AG20443 (cell line): ENCODE results near the gene CLIP2.

ENCODE experiments used
- DNase-seq: peaks from one replicate; pipeline ENCODE4 v3.0.0; 2012; ENCODE audit warnings: low spot score, mixed read lengths

Gene CLIP2

DNA sequence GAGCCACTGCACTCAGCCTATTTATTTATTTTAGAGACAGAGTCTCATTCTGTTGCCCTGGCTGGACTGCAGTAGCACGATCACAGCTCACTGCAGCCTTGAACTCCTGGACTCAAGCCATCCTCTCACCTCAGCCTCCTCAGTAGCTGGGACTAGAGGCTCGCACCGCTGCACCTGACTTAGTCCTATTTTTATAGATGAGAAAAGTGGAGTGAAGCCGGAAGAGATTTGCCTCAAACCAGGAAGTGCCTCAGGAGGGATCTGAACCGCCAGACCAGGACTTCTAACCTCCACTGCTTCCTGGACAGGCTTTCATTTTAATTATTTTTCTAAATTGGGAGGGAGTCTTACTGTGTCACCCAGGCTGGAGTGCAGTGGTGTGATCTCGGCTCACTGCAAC lies 17.5 kb upstream of the CLIP2 start:
- no peak for DNase-seq

GRCh38 chr7:74272305-74273038 lies 16.7 kb upstream of the CLIP2 start:
- peak; percentile 92 for DNase-seq

DNA sequence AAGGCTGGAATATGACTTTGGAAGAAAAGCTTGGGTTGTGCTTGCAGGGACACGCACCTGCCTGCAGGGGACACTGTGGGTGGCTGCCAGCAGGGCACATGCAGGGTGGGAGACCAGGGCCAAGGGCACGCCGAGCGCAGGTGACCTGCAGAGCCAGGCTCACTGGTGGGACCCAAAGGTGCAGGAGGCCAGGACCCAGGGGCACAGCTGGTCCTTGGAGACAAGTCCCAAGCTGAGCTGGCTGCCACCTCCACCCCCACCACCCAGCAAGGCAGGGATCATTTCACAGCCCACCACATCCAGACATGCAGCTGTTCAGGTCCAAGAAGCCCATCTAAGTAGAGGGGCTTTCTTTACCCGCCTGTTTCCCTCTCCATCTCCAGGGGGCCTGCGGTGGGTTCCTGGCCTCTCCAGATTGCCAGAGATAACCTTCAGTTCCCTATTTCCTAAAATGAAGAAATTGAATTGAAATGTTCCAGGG lies 13.8 kb upstream of the CLIP2 start:
- DNase-seq: no peak

DNA sequence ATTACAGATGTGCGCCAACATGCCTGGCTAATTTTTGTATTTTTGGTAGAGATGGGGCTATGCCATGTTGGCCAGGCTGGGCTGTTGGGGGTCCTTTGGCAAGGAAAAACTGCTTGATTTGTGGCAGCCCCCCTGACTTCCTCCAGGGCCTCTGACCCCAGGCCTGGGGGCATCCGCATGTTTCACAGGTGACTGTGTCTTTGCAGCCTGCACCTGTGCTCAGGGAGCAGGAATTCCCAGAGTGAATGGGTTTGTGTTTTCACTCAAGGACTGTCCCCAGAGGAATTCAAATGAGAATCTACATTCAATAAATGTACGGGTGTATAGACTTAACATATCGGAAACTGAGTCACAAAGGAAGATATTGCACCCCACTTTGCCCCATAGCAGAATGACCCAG lies 11.6 kb upstream of the CLIP2 start:
- DNase-seq: no peak

GRCh38 chr7:74280985-74281384 lies 8.2 kb upstream of the CLIP2 start:
- no peak for DNase-seq

DNA sequence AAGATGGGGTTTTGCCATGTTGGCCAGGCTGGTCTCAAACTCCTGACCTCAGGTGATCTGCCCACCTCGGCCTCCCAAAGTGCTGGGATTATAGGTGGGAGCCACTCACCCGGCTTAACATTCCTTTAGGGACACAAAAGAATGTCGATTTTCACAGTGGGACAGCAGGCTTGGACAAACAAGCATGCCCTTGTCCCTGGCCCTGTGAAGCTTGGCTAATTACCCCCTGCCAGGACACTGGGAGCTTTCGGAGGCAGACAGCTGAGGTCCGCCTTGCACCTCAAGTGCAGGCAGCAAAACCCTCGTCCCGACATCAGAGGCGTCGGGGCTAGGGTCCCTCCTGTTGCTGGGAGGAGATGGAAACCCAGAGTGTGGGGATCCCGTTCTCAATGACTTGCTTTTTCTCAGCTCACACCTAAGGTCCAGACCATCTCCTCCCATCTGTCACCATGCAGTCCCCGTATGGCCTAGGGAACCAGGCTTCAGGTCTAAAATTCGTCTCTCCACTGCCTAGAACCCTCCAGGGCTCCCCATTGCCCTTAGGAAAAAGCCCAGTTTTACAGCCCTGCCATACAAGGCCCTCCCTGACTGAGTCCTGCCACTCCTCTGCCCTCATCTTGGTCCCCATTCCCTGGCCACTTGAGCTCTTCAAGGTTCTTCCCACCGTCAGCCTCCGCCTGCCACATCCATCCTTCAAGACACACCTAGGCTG lies 6.3 kb upstream of the CLIP2 start:
- no peak for DNase-seq

DNA sequence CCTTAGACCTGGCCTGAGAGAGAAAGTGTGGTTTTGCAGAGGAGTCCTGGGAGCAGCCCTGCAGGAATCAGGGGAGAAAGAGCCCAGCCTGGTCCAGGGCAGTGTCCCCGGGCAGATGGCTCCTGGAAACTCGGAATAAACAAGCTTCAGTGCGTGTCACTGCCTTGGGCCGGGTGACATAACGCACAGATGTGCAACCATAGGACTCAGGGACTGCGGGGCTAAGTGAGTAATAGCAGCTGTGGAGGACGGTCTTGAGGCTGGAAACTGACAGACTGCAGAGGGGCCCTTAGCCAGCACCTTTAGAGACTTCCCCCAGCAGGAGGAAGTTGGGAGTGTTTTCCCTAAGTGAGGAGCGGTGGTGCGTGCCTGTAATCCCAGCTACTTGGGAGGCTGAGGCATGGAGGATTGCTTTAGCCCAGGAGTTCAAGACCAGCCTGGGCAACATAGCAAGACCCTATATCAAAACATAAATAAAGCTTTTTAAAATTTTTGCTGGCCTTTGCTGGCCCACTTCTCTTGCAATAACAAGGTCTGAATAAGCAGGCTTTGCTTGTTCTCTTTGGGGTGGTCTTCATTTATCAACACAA lies 5.3 kb upstream of the CLIP2 start:
- DNase-seq: no peak

DNA sequence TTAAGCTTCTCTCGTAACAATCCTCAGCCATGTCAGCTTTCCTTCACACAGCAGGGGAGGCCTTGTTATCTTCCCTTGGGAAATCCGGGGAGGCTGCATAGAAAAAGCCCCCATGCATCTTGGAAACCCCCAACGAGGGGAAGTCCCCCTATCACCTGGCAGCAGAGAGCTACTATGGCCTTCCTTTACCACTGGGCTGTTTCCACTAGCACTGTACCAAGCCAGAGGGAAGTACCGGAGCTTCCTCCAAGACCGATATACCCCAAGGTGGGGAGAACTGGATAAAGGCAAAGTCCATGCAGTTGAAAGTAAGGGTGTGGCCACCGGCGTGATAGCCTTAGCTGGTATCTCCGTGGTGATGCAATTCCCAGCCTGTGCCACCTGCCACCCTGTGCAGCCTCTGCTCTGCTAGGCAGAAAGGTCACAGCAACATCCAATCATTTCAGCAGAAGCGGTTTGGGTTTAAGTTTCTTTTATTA lies 4.4 kb upstream of the CLIP2 start:
- no peak for DNase-seq

DNA sequence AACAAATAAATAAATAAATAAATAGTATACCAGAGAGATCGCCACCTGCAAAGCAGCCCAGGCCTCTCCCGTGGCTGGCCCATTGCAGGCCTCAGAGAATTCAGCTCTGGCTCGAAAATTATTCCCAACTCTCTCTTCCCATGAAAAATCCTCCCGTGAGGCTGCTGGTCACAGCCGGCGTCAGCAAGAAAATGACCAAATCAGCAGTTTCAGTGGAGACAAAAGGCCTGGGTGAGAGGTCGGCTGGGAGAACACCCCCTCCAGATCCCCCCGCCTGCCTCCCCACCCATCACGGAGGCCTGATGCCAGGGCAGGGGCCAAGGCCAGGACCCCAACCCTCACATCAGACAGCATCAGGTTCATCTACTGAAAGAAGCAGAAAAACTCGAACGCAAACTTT lies 3.1 kb upstream of the CLIP2 start:
- no peak for DNase-seq

DNA sequence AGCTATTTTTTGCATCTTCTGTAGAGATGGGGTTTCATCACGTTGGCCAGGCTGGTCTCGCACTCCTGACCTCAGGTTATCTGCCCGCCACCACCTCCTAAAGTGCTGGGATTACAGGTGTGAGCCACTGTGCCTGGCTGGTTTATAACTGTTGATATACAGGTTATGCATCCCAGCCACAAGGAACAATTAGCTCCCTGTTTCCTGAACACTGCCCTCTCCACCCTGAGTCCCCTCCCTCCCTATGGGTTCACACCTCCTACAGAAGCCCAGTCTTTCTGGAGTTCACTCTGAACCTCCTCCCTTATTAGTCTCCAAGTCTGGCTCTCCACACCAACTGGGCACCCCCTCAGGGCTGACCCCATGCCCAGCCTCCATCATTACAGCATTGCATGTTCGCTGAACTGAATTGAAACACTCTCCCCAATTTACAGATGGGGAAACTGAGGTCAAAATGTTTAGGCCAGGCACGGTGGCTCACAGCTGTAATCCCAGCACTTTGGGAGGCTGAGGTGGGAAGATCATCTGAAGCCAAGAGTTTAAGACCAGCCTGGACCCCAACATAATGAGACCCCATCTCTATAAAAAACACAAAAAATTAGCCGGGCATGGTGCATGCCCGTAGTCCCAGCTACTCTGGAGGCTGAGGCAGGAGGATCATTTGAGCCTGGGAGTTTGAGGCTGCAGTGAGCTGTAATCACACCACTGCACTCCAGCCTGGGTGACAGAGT lies 1.7 kb upstream of the CLIP2 start:
- no peak for DNase-seq

DNA sequence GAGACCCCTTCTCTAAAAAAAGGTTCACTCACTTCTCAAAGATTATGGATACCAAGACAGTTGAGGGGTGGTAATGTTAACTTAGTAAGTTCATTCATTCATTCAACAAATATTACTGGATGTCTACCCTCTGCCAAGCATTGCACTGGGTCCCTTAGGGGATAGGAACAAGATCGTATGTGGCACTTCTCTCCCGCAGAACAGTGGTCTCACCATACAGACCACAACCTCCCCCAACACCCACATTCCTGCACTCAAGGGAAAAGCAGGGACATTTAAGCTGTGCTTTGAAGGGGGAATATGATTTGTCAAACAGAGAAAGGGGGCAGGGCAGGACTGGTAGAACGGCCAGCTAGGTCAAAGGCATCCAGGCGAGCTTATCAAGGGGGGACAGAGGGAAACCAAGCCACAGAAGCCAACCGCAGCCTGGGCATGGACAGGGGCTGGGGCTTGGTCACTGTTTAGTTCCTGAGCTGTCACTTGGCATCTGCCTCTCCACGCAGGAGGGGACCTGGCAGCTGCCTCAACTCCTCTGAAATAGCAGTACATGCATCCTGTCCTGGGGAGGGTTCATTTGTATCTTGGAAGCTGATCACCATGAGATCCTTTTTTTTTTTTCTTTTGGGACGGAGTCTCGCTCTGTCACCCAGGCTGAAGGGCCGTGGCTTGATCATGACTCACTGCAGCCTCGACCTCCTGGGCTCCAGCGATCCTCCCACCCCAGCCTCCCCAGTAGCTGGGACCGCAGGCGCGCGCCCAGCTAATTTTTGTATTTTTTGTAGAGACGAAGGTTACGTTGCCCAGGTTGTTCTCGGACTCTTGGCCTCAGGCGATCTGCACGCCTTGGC lies 949 bp upstream of the CLIP2 start:
- DNase-seq: no peak

GRCh38 chr7:74289659-74290552 lies 699 bp downstream of the CLIP2 start:
- DNase-seq: peak; percentile 78

- no peak for DNase-seq
Observed at GRCh38 chr7:74290553-74290950, 1.3 kb downstream of the CLIP2 start.

DNA sequence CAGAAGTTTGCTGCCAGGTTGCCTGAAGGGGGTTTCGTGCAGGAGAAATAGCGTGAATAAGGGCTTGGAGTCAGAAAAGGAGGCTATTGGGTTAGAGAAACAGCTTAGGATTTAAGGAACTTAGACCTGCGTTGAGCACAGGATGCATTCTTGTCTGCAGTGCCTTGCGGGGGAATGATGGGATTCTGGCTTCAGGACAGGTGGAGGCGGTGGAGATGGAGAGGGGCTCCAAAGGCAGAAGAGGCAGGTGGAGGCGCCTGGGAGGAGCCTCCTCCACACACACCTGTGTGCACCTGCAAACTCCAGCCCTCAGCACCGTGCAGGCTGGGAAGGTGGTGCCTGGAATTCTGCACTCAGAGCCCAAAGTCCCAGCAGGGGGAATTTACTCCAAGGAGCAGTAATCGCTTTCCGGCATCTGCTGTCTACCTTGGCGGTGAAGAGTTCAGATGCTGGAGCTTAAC lies 1.8 kb downstream of the CLIP2 start:
- DNase-seq: no peak

GRCh38 chr7:74291535-74291934 lies 2.3 kb downstream of the CLIP2 start:
- DNase-seq: no peak

DNA sequence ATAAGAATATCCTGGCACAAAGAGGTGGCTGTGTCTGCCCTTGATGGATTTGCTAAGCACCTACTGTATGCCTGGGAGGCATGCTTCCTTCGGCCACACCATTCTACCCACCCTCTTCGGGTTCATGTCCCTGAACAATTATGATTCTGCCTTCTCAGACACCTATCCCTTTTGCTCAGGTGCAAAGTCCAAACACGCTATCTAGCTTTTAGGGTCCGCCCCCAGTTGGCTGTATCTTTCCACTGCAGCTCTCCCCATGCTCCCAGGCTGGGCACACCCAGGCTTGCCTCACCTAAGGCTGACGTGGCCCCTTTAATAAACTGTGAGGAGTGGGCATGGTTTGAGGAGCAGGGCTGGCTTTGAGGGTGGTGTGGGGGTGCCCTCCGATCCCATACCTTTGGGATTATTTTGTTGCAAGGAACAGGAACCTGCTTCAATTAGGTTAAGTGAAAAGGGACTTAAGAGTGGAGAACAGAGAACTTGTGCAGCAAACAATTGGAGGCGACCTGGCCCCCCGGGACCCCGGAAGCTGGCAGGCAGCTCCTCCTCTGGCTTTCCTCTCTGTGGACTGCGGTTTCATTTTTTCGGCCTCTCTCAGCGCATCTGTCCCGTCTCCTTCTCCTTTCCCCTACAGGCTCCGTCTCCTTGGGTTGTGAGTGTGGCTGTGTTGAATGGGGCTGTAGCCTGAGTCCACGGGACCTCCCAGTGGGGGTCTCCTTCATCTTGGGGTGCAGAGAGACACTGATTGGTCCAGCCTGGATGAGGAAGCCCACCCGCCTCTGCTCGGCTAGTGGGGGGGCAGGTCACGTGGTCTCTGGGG lies 3.8 kb downstream of the CLIP2 start:
- no peak for DNase-seq

DNA sequence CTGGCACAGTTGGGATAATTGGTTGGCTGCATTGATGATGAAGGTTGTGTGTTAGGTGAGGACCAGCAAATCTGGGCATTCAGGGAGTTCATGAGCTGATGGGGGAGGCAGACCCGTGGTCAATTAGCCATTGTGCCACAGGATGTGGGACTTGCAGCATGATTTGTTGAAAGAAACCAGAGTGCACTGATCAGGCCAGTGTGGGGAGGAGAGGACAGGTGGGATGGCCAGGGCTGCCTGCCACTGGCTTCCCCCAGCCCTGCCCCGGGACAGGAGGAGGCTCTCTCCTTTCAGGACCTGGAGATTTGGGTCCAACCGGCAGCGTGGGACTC lies 4.3 kb downstream of the CLIP2 start:
- DNase-seq: no peak

DNA sequence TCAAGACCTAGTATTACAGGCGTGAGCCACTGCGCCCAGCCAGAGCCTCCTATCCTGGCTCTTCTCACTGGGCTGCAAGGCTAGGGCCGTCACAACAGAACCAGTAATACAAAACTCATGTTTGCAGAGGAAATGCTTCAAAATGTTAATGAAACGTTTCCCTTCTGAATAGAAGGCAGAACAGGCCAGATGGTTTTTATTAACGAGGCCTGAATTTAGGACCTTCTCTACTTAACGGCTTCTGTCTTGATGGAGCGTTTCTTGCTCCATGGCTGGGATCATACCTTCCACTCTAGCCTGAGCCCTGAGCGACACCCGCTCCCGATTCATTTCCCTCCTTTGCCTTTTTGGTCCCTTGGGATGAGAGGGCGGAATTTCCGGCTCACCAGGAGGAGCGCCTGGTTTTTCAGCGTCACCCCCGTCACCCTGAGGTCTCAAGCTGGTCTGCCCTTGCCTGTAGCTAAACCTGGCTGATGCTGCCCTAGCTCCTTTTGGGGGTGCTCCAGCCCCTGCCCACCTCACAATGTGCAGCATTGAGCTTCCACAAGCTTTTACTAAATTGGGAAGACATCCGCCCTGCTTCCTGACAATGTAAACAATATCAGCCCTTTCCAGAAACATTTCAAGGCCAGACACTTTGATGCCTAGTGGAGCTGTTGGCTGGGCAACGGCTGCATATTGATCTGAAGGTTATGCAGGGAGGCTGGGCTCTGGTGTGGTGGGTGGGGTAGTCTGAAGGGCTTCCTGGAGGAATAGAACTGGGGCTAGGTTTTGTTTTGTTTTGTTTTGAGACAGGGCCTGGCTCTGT lies 5.2 kb downstream of the CLIP2 start:
- peak; percentile 71 for DNase-seq
